Transverse colon (tissue), 3 donors: ENCODE data around the gene MYO1A.

Experiments used
- POLR2A ChIP-seq: fragments of 450-650 bp; IDR thresholded peaks from one replicate; pipeline ENCODE4 v1.6.1; 2016; ENCODE audit warnings: antibody characterized with exemption, mild to moderate bottlenecking, moderate library complexity
- TF ChIP-seq, protein P1 (sequence below), 5 experiments: fragments of 200-600 bp in 3 of 5; fragments of 450-650 bp in 2 of 5; sonication (generic) in 3 of 5; IDR thresholded peaks; 1 replicate in 2 of 5; 2 replicates in 3 of 5; pipeline ENCODE4 v1.5.1; 2016 to 2017; ENCODE audit warnings: antibody characterized with exemption in 5 of 5, inconsistent platforms in 3 of 5, mild to moderate bottlenecking in 2 of 5, moderate library complexity in 1 of 5

DNA sequence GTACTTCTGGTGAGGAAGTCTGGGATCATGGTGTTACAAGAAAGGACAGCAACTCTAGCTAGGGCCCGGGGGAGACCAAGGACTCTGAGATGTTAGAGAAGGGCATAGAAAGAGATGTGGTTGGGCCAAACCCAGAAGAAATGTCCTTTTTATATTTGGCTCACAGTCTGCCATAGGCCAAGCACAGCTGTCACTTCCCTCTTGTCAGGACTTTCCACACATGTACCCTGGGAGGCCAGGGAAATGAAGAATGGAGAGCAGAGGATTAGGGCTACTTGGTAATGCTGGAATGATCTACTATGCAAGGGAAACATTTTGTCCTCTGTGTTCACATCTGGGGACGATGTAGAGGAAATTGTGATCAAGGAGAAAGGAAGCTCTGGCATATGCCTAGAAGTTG, 9.2 kb downstream of the MYO1A start:
- TF ChIP-seq, protein P1, sequence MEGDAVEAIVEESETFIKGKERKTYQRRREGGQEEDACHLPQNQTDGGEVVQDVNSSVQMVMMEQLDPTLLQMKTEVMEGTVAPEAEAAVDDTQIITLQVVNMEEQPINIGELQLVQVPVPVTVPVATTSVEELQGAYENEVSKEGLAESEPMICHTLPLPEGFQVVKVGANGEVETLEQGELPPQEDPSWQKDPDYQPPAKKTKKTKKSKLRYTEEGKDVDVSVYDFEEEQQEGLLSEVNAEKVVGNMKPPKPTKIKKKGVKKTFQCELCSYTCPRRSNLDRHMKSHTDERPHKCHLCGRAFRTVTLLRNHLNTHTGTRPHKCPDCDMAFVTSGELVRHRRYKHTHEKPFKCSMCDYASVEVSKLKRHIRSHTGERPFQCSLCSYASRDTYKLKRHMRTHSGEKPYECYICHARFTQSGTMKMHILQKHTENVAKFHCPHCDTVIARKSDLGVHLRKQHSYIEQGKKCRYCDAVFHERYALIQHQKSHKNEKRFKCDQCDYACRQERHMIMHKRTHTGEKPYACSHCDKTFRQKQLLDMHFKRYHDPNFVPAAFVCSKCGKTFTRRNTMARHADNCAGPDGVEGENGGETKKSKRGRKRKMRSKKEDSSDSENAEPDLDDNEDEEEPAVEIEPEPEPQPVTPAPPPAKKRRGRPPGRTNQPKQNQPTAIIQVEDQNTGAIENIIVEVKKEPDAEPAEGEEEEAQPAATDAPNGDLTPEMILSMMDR (IDR thresholded peaks at IDR 0.05), result no peak
- no peak for TF ChIP-seq POLR2A
